H9 (cell line): ENCODE data around the gene MUC5AC. TPM values are rescaled to one million over a fixed set of nuclear protein-coding genes. Genes with fewer than 3 reads are reported as not detected.

ENCODE experiments used
- DNase-seq: peaks from one replicate; pipeline ENCODE4 v3.0.0-alpha.2; 2017
- H2AFZ ChIP-seq: one replicate; pipeline ENCODE4 v1.6.1; 2013; ENCODE audit warnings: mild to moderate bottlenecking, low read length, control low read depth, moderate library complexity
- H2AK5ac ChIP-seq: 2 replicates; pipeline ENCODE4 v1.6.1; 2013; ENCODE audit warnings: low read length, control low read depth, mixed read lengths; ENCODE audit not compliant: insufficient read length
- H2BK120ac ChIP-seq: one replicate; pipeline ENCODE4 v1.6.1; 2013; ENCODE audit warnings: low read depth, mild to moderate bottlenecking, low read length, control low read depth, inconsistent platforms; ENCODE audit not compliant: poor library complexity, severe bottlenecking
- H2BK12ac ChIP-seq: 2 replicates; pipeline ENCODE4 v1.6.1; 2013; ENCODE audit warnings: low read length, control low read depth, mixed read lengths, low read depth; ENCODE audit not compliant: insufficient read length
- H2BK15ac ChIP-seq: 2 replicates; pipeline ENCODE4 v1.6.1; 2013; ENCODE audit warnings: low read depth, low read length, control low read depth
- H2BK20ac ChIP-seq: one replicate; pipeline ENCODE4 v1.6.1; 2013; ENCODE audit warnings: low read depth, mild to moderate bottlenecking, low read length, control low read depth, inconsistent platforms; ENCODE audit not compliant: poor library complexity, severe bottlenecking
- H2BK5ac ChIP-seq: 2 replicates; pipeline ENCODE4 v1.6.1; 2013; ENCODE audit warnings: low read length, control low read depth, mixed read lengths; ENCODE audit not compliant: insufficient read length
- H3K14ac ChIP-seq: 2 replicates; pipeline ENCODE4 v1.6.1; 2013; ENCODE audit warnings: low read length, control low read depth; ENCODE audit not compliant: insufficient read depth
- H3K18ac ChIP-seq: 2 replicates; pipeline ENCODE4 v1.6.1; 2013; ENCODE audit warnings: low read depth, mild to moderate bottlenecking, mixed read lengths, low read length, control low read depth; ENCODE audit not compliant: insufficient read length
- H3K23ac ChIP-seq: 2 replicates; pipeline ENCODE4 v1.6.1; 2013; ENCODE audit warnings: low read length, control low read depth, mixed read lengths, low read depth; ENCODE audit not compliant: insufficient read length
- H3K23me2 ChIP-seq: 2 replicates; pipeline ENCODE4 v1.6.1; 2013; ENCODE audit warnings: low read depth, mild to moderate bottlenecking, mixed read lengths, low read length, control low read depth; ENCODE audit not compliant: insufficient read length, poor library complexity, severe bottlenecking
- H3K27ac ChIP-seq: 2 replicates; pipeline ENCODE4 v1.5.1; 2013; ENCODE audit warnings: low read length, control low read depth, mixed read lengths, low read depth; ENCODE audit not compliant: insufficient read length
- H3K27me3 ChIP-seq: 2 replicates; pipeline ENCODE4 v1.6.1; 2013; ENCODE audit warnings: low read length, control low read depth, inconsistent platforms; ENCODE audit not compliant: insufficient read depth
- H3K4ac ChIP-seq: 2 replicates; pipeline ENCODE4 v1.6.1; 2013; ENCODE audit warnings: low read depth, mild to moderate bottlenecking, control low read depth, inconsistent platforms, low read length, moderate library complexity
- H3K4me1 ChIP-seq: 2 replicates; pipeline ENCODE4 v1.6.1; 2013; ENCODE audit warnings: low read length, control low read depth, inconsistent platforms; ENCODE audit not compliant: insufficient read depth
- H3K4me2 ChIP-seq: 2 replicates; pipeline ENCODE4 v1.6.1; 2013; ENCODE audit warnings: low read length, control low read depth, mixed read lengths; ENCODE audit not compliant: insufficient read length, insufficient read depth
- H3K56ac ChIP-seq: 2 replicates; pipeline ENCODE4 v1.6.1; 2013; ENCODE audit warnings: low read depth, mild to moderate bottlenecking, mixed read lengths, low read length, control low read depth; ENCODE audit not compliant: insufficient read length
- H3K79me1 ChIP-seq: 2 replicates; pipeline ENCODE4 v1.6.1; 2013; ENCODE audit warnings: low read depth, mild to moderate bottlenecking, moderate library complexity, low read length, control low read depth, inconsistent platforms; ENCODE audit not compliant: insufficient read depth, poor library complexity, severe bottlenecking
- H3K79me2 ChIP-seq: 2 replicates; pipeline ENCODE4 v1.6.1; 2013; ENCODE audit warnings: low read length, control low read depth, inconsistent platforms; ENCODE audit not compliant: insufficient read depth
- H3K9ac ChIP-seq: 2 replicates; pipeline ENCODE4 v1.6.1; 2013; ENCODE audit warnings: low read length, control low read depth, mixed read lengths; ENCODE audit not compliant: insufficient read length; ENCODE audit errors: extremely low read depth
- H3K9me3 ChIP-seq: one replicate; pipeline ENCODE4 v1.6.1; 2013; ENCODE audit warnings: low read depth, low read length, inconsistent platforms; ENCODE audit not compliant: control insufficient read depth
- H3T11ph ChIP-seq: one replicate; pipeline ENCODE4 v1.6.1; 2013; ENCODE audit warnings: mild to moderate bottlenecking, low read length, control low read depth, inconsistent platforms
- H4K20me1 ChIP-seq: one replicate; pipeline ENCODE4 v1.6.1; 2013; ENCODE audit not compliant: control insufficient read depth, insufficient read length, insufficient read depth
- H4K5ac ChIP-seq: 2 replicates; pipeline ENCODE4 v1.6.1; 2013; ENCODE audit warnings: low read depth, mild to moderate bottlenecking, mixed read lengths, low read length, control low read depth; ENCODE audit not compliant: insufficient read length
- H4K8ac ChIP-seq: replicated peaks from 2 replicates; pipeline ENCODE4 v1.6.1; 2013; ENCODE audit warnings: low read length, control low read depth, mixed read lengths, low read depth; ENCODE audit not compliant: insufficient read length
- H4K91ac ChIP-seq: 2 replicates; pipeline ENCODE4 v1.6.1; 2013; ENCODE audit warnings: low read depth, mild to moderate bottlenecking, moderate library complexity, mixed read lengths, low read length, control low read depth; ENCODE audit not compliant: insufficient read length
- H3K27ac Mint-ChIP-seq, 3 experiments: 2 replicates in 2 of 3; 3 replicates in 1 of 3; pipeline ENCODE4 v1.8.0; 2020 to 2021; ENCODE audit warnings: mixed read lengths in 3 of 3, mild to moderate bottlenecking in 1 of 3, moderate library complexity in 1 of 3
- H3K27me3 Mint-ChIP-seq: 2 replicates; pipeline ENCODE4 v1.8.0; 2021; ENCODE audit warnings: low read depth, mild to moderate bottlenecking, moderate library complexity, mixed read lengths
- H3K36me3 Mint-ChIP-seq, 3 experiments: 2 replicates in 2 of 3; 3 replicates in 1 of 3; pipeline ENCODE4 v1.8.0; 2020 to 2021; ENCODE audit warnings: low read depth in 3 of 3, mixed read lengths in 3 of 3; ENCODE audit not compliant: insufficient read depth in 1 of 3
- H3K4me1 Mint-ChIP-seq, 2 experiments: 2 replicates each; pipeline ENCODE4 v1.8.0; 2020; ENCODE audit warnings: mixed read lengths in 2 of 2
- H3K4me3 Mint-ChIP-seq, 2 experiments: 2 replicates in 1 of 2; 3 replicates in 1 of 2; pipeline ENCODE4 v1.8.0; 2020 to 2021; ENCODE audit warnings: mild to moderate bottlenecking in 2 of 2, mixed read lengths in 2 of 2, moderate library complexity in 1 of 2
- H3K9me3 Mint-ChIP-seq, 2 experiments: 2 replicates in 1 of 2; 3 replicates in 1 of 2; pipeline ENCODE4 v1.8.0; 2020; ENCODE audit warnings: mild to moderate bottlenecking in 2 of 2, mixed read lengths in 2 of 2, moderate library complexity in 1 of 2
- WGBS: extraction: QIAGEN DNeasy Blood & Tissue Kit; methylation state at CpG from one replicate; pipeline ENCODE4 v1.1.7; 2013; ENCODE audit warnings: missing lambda C conversion rate, low lambda C conversion rate, mixed read lengths; ENCODE audit not compliant: insufficient read length; ENCODE audit errors: extremely low coverage; 5-methylcytosine and 5-hydroxymethylcytosine counted together
- total RNA-seq: library from RNA; stranded (reverse); gene quantifications from 2 replicates; pipeline ENCODE4 v1.2.1, GENCODE V29; 2021
- TF ChIP-seq, protein P1 (sequence below): fragments of 200-600 bp; sonication (generic); conservative IDR thresholded peaks from 3 replicates; pipeline ENCODE4 v1.8.0; 2021; ENCODE audit warnings: antibody characterized with exemption, mild to moderate bottlenecking

The MUC5AC gene
- total RNA-seq, 1 experiment from 2014 or later: not detected

DNA sequence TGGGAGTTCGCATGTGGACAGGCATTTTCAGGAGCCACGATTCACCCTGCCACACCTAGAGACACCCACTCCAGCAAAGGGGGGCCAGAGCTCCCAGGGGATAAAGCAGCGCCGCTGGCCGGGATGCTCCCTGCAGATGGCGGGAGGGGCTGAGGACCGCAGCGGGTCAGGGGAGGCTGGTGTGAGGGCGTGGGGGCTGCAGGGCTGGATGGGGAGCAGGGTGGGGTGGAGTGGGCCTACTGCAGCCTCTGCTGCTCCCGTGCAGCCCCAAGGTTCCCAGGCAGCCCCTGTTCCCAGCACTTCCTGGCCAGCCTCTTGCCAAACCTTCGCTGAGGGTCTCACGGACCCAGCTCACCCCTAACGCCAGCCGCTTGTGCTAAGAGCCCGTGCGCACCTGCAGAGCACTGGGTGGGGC lies 78.2 kb downstream of the MUC5AC start:
- Histone ChIP-seq H2BK15ac (no peak overlapping the region), H3K79me2 (no peaks in the 10 kb centered on the region), H3K23ac (no peak overlapping the region), H2BK5ac (no peak overlapping the region), H2BK12ac (no peak overlapping the region), H3K27ac (no peak overlapping the region), H2BK120ac (no peak overlapping the region), H4K5ac (no peak overlapping the region), H2AFZ (no peak overlapping the region), H3K79me1 (no peaks in the 10 kb centered on the region), H2BK20ac (no peak overlapping the region), H3K4me1 (no peaks in the 10 kb centered on the region), H3K27me3 (no peaks in the 10 kb centered on the region), H3K14ac (no peak overlapping the region; the same call in 1 of the 2 replicates), H3K4ac (no peak overlapping the region), H3K18ac (no peak overlapping the region), H3T11ph (no peak overlapping the region), H3K4me2 (no peak overlapping the region), H3K56ac (no peak overlapping the region), H4K91ac (no peak overlapping the region), H3K23me2 (no peaks in the 10 kb centered on the region), H4K20me1 (no peaks in the 10 kb centered on the region), H3K9ac (no peak overlapping the region), H2AK5ac (no peak overlapping the region), H3K9me3 (no peaks in the 10 kb centered on the region), H4K8ac (no peak overlapping the region)
- TF ChIP-seq, protein P1, sequence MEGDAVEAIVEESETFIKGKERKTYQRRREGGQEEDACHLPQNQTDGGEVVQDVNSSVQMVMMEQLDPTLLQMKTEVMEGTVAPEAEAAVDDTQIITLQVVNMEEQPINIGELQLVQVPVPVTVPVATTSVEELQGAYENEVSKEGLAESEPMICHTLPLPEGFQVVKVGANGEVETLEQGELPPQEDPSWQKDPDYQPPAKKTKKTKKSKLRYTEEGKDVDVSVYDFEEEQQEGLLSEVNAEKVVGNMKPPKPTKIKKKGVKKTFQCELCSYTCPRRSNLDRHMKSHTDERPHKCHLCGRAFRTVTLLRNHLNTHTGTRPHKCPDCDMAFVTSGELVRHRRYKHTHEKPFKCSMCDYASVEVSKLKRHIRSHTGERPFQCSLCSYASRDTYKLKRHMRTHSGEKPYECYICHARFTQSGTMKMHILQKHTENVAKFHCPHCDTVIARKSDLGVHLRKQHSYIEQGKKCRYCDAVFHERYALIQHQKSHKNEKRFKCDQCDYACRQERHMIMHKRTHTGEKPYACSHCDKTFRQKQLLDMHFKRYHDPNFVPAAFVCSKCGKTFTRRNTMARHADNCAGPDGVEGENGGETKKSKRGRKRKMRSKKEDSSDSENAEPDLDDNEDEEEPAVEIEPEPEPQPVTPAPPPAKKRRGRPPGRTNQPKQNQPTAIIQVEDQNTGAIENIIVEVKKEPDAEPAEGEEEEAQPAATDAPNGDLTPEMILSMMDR: no peak
- H3K27ac Mint-ChIP-seq: no peak overlapping the region
- no peaks in the 10 kb centered on the region for H3K9me3 Mint-ChIP-seq
- WGBS: no CpG with 5 or more reads among the region's 16 CpGs
- no peaks in the 10 kb centered on the region for H3K36me3 Mint-ChIP-seq
- peak; percentile 18 for DNase-seq
- no peaks in the 10 kb centered on the region for H3K4me1 Mint-ChIP-seq
- H3K4me3 Mint-ChIP-seq: no peak overlapping the region
- H3K27me3 Mint-ChIP-seq: peaks cover 2% of the 10 kb centered on the region; the same call in 1 of the 2 replicates
